Measurements from ENCODE around the gene NTSR1.
"Not testable (repeated sequence)": the region's sequence is repeated elsewhere in the genome, so short reads cannot be mapped to it uniquely, and the experiment has no call there.

Gene NTSR1

DNA sequence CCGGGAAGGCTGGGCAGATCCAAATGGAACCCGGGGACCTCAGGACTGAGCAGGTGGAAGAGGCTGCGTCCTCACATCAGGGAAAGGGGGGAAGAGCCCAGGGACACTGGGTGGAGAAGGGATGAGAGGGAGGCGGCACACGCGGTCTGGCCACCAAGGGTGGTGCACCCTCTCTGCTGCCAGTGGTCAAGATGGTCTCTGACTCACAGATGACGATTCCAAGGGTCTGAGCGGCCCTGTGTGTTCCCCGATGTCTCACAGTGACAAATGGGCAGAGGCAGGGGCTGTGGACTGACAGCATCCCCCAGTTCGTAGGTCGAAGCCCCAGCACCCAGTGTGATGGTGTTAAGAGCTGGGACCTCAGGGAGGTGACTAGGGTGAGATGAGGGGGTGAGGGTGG, 34.3 kb upstream of the NTSR1 start:
- DNase-seq (ENCODE audit: low read depth), result no peak

DNA sequence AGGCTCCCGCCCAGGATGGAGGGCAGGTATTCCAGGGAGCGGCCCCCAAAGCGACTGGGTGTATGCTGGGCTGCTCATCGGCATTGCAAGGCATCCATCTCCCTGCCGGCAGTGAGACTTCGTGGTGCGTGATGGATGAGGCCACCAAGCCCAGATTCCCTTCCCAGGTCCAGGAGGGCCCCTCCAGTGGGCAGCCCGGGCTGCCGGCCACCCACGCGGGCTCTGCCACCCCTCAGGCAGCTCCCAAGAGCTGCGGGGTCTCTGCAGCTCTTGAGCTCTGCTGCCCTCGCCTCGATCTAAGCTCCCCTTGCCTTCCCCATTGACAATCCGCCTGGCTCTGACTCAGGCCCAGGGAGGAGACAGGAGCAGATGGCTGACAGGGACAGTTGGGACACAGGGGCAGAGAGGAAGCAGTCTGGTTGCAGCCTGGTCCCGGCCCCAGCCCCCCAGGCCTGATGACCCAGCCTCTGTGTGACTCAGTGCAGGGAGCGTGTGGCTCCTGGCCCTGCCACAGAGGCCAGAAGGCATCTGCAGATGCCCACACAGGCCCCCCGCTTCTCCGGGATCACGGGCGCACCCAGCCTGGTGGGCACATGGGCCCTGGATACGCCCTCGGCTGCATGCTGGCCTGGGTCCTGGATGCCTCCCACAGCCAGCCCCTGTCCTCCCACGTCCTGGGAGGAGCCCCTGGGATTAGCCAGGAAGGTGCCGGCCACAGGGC, 33.3 kb upstream of the NTSR1 start:
- no peak for DNase-seq (ENCODE audit: low read depth)

DNA sequence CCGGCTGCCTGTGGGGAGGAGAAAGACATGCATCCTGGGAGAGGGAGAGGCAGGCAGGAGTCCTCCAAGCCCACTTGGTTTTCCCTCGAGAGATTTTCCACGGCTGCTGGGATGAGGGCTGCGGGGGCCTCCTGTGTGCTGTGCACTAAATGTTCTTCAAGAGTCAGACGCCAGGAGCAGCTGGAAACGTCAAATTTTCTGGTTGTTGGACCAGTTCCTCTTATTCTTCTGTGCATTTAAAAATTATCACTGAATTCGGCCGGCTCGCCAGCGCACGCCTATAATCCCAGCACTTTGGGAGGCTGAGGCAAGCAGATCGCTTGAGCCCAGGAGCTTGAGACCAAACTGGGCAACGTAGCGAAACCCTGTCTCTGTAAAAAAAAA, 32.8 kb upstream of the NTSR1 start:
- DNase-seq (ENCODE audit: low read depth), result no peak

DNA sequence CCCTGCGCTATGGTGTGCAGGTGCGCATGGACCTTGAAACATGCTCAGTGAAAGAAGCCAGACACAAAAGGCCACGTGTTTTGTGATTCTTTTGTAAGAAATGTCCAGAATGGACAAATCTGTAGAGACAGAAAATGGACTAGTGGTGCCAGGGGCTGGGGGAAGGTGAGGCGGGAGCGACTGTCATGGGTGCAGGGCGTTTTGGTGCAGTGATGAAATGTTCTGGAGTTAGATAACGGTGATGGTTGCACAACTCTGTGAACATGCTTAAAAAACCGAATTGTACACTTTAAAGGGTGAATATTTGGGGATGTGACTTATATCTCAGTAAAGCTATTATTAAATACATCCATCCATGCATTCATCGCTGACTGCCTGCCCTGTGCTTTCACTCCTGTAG, 31.7 kb upstream of the NTSR1 start:
- DNase-seq (ENCODE audit: low read depth), result no peak

DNA sequence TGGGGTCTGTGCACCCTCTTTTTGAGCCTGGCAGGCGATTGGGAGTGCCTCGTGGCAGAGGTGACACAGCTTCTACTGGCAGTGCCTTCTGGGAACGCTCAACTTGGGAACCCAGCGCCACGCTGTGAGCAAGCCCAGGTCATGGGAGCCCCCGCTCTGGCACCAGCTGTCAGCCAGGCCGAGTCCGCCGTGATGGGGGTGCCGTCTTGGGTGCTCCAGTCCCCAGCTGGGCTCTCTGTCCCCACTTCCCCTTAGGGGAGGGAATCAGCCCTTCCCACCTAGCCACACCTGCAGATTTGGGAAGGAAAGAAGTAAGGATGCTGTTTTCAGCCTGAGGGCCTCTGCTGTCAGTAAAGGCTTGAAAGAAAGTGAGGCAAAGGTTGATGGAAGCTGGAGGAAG, 31.0 kb upstream of the NTSR1 start:
- no peak for DNase-seq (ENCODE audit: low read depth)

DNA sequence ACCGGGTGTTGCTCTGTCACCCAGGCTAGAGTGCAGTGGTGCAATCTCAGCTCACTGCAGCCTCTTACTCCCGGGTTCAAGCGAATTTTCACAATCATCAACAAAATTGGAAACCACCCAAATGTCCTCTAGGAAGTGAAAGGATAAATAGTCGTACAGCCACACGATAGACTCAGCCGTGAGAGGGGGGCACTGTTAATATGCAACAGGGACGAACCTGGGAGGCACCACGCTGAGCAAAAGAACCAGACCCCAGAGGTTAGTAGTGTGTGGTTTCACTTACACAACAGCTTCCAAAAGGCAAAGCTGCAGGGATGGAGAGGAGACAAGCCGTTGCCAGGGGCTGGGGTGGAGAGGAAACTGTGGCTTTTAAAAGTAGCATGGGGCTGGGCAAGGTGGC, 30.1 kb upstream of the NTSR1 start:
- no peak for DNase-seq (ENCODE audit: low read depth)

DNA sequence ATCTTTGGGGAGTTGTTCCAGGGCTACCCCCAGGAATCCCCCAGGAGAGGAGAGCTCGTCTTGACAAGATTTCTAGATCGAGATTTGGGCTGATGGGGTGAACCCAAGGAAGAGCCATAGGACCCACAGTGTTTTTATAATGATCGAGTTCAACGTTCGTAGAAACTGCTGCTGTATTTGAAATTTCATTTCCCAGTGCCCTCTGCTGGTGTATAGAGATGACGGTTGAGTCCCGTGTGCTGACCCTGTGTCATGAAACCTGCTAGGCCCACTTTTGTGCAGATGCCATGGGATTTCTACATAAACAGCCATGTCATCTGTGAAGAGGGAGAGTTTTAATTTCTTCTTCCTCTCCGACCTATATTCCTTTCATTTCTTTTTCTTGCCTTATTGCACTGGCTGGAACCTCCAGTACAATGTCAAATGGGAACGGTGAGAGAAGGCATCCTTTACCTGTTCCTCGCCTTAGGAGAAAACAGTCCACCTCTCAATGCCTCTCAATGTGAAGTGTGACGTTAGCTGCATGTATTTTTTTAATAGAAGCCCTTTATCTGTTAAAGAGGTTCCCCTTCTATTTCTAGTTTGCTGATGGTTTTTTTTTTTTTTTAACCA, 28.6 kb upstream of the NTSR1 start:
- no peak for DNase-seq (ENCODE audit: low read depth)

DNA sequence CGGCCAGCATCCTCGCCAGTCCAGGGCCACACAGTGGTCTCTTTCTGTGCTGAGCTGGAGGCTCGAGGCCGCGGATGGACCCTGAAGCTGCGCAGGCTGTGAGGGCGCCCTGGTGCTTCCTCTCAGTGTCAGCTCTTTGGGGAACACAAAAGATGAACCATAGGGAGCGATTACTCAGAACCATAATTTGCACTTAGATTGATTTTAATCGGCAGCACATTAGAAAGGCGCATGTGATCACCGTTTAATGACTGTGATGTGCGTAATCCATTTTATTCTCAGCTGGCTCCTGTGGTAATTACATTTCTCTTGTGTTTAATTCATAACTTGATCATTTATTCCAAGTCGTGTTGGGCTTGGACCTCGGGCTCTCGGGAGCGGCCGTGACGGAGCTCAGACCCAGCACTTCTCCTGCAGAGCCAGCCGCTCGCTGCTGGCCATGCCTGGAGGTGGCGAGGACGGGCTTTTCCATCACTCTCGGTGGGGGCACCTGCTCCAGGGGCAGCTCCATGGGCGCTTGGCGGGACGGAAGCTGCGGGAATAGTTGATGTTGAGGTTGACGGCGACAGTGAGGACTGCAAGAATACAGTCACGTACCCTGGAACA, 25.6 kb upstream of the NTSR1 start:
- no peak for DNase-seq (ENCODE audit: low read depth)

DNA sequence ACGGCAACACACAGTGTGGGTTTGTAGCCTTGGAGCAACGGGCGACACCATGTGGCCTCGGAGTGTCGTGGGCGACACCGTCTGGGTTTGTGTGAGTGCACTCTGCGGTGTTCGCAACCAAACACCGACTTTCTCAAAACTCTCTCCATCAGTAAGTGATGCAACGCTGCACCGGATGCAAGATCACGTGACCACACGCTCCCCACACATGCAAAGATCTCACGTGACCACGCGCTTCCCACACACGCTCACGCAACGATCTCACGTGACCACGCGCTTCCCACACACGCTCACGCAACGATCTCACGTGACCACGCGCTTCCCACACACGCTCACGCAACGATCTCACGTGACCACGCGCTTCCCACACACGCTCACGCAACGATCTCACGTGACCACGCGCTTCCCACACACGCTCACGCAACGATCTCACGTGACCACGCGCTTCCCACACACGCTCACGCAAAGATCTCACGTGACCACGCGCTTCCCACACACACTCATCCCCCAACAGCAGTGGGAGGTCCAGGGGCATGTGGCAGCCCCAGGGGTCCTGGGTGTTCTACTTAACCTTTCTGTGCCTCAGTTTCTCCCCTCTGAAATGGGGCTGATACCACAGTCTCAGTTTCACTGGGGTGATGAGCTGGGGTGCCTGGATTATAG, 24.8 kb upstream of the NTSR1 start:
- not testable (repeated sequence) for DNase-seq (ENCODE audit: low read depth)

DNA sequence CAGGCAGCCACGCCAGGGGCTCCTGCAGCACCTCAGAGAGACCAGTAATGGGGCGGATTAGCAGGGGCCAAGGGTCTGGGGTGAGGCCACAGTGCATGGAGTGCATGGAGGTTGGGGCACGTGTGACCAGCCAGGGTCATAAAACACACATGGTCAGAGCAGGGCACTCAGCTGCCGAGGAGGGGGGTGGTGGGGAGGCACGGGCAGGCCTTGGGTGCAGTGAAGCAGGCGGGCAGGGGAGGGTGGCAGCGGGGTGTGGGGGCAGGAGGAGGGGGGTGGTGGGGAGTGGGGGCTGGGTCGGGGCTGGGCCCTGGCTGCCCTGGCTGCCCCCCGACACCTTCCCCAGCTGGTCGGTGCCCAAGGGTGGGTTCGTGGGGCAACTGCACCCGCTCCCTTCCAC, 23.7 kb upstream of the NTSR1 start:
- no peak for DNase-seq (ENCODE audit: low read depth)

DNA sequence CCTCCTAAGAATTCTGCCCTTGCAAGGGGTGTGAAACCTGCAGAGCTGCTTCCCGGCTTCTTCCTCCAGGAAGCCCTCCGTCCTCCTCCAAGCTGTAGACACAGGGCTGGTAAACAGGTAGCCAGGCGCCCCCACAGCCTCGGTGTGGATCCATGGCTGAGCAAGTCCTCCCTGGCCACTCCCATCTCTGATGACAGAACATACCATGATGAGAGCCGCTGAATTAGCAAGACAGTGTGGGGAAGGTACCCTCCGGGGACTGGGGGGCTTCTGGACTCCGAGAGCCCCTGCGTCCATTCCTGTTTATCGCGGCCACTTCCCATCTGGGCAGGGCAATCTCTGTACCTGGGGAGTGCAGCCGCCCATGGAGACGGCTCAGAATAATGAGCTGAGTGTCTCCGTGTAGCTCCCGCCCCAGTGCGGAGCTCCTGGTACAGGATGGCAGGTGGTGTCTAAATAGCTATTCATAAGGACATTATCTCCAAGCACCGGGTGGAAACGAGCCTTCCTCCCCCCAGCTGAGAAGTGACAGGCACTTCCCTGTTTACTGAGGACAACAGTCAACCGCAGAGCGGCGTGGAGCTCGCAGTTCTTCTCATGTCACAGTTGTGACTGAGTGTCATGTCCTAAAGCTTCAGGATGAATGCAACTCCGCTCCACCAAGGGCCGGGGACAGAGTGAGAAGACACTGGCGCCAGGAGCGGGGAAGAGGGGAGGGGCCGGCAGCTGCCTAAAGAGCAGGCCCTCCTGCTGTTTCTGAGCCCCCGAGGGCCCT, 22.7 kb upstream of the NTSR1 start:
- no peak for DNase-seq (ENCODE audit: low read depth)

DNA sequence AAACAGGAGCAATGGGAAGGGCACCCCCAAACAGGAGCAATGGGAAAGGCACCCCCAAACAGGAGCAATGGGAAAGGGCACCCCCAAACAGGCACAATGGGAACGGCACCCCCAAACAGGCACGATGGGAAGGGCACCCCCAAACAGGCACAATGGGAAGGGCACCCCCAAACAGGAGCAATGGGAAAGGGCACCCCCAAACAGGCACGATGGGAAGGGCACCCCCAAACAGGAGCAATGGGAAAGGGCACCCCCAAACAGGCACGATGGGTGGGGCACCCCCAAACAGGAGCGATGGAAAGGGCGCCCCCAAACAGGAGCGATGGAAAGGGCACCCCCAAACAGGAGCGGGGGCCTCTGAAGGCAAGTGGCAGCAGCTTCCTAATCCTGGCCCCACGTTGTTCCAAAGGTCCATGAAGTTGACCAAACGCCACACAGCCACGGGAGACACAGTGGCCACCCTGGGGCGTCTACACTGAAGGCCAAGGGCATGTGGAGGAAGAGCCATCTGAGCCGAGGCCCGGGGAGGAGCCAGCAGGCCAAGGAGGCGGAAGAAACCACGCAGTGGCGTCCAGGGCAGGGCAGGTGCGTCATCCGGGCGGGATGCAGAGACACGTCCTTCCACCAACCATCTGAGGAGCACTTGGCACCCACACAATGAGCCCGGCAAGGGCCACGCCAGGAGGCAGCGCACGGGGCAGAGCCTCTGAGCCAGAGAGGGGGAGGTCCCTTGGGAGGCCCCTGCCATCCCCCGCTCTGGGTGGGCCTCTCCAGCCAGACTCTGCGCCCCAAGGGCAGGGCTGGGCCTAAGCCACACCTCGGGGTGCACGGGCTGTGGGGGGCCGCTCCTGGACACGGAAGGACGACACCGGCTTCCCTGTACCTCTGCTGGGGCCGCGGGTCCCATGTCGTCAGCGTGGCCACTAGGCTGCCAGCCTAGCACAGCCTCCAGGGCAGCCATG, 21.5 kb upstream of the NTSR1 start:
- no peak for DNase-seq (ENCODE audit: low read depth)

DNA sequence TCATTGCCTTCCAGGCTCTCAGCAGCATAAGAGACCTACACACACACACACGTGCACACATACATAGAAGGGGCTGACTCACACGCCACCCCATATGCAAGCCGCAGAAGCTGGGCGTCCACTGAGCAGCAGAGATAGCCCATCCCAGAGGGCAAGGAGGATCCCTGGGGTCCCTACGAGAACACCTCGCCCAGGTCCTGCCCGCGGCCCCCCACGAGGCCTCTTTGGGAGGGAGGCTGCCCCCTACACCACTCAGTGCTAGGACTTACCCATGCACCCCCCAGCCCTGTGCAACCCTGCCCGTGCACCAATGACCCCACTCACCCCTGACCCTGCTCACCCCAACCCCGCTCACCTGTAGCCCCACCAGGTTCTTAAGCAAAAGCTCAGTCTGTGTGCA, 20.6 kb upstream of the NTSR1 start:
- DNase-seq (ENCODE audit: low read depth), result no peak

DNA sequence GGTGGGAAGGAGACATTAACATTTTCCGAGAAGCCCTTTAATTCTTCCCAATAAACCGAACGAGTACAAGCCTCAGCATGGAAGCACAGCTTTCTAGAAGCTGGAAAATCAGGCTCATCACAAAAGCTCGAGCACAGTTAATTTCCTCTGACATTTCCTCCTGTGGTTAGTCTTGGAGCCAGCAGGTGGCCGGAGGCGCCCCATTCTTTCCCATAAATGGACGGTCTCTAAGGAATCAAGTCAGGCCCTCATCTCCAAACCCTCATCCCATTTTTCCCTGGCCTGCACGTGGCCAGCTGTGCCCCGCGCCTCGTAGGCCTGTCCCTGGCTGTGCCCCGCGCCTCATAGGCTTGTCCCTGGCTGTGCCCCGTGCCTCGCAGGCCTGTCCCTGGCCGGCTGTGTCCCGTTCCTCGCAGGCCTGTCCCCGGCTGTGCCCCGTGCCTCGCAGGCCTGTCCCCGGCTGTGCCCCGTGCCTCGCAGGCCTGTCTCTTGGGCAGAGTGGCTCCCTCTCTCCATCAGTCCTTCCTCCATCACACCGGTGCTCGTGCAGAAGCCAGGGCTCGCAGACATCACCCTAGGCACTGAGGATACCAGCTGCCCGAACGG, 19.7 kb upstream of the NTSR1 start:
- DNase-seq (ENCODE audit: low read depth), result no peak

DNA sequence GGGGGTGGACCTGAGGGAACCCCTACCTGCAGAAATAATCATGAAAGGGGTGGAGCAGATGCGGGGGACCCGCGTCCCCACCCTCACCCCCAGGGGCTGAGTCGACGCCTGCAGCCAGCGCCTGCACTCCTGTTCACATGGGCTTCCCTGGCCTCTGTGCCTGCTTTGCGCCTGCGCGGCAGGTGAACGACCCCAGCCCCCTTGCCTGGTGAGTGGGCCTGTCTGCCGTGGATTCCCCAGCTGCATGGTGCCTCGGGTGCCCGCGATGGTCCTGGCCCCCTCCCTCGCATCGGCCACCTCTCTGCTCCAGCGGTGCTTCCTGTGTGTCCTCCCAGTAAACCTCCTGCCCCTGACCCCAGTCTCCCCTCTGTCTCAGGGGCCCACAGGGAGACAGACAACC, 18.8 kb upstream of the NTSR1 start:
- DNase-seq (ENCODE audit: low read depth), result no peak

DNA sequence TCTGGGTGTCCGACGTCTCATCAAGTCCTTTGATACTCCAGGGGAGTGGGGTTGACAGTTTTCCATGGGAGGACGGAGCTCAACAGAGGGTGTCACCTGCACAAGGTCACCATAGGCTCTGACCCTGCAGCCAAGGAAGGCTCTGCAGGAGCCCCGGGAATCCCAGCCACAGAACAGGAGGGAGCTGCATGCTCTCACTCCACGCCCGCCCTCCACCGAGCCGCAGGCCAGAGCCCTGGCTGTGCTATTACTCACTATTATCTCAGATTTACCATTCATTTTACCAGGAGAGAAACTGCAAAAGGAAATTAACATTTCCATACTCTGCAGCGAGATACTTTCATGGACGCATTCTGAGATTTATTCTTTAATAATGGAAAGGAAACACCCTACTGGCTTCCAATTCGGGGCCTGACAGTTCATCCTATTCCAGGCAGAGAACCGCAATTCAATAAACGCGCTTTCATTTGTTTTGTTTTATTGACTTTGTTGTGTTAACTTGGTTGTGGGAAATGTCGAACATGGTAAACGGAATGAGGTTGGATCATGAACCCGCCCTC, 18.3 kb upstream of the NTSR1 start:
- DNase-seq (ENCODE audit: low read depth), result no peak

DNA sequence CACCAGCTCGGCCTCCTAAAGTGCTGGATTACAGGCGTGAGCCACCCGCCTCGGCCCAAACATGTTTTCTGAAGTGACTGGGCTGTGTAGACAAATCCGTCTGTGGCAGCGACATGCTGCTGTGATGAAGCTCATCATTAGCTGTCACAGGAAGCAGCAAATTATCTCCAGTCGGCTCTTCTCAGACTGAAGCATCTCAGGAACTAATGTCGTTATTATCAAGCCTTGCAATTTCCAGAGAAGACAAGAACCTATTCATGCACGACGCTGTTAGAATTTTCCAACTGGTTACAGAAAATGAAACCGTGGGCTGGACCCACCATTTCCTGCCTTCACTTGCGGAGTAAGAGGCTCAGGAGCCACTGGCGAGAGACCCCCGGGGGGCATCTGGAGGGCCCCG, 17.1 kb upstream of the NTSR1 start:
- DNase-seq (ENCODE audit: low read depth), result no peak

DNA sequence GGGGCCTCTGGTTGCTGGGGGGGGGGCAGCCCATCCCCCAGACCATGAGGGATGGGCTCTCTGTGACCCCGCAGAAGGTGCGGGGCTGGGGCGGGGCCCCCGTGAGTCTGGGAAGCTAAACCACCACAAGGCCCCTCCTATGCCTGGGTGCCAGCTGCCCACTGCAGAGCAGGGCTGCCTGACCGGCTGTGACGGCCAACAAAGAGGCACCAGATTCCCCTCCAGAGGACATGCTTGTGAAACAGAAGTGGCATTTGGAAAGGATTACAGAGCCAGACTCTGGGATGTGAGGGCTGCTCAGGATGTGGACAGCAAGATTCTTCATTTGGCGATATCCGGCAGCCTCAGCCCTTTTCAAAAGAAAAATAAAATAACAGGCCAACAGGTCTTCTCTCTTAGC, 16.5 kb upstream of the NTSR1 start:
- no peak for DNase-seq (ENCODE audit: low read depth)

DNA sequence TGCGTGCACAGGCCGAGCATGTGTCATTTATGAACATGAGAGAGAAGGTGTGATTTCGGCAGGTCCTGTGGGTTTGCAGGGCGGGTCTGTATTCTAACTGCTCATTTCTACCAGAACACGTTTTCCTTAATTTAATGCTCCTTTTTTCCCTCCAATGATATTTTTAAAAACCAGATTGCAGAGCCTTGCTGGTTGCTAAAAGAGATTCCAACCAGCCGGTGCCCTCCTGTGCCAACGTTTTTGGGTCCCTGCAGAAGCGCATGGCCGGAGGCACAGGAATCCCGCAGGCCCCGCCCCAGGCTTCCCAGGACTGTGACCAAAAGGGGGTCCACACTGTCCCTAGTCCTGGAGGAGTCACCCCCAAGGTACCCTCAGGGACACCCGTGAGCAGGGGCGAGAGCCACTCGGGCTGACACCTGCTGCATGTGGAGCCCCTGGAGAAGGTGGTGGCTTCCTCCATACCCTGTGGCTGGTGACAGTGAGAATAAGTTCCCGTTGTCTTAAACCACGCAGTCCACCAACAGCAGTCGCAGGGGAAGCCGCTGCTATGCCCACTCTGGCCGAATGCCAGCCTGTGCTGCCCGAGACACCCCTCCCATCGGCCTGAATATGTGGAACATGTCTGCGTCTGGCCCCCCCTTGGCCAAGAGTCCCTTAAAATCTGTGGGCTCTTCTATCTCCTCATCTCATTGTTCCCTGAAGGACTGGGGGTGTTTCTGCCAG, 15.7 kb upstream of the NTSR1 start:
- DNase-seq (ENCODE audit: low read depth), result no peak

DNA sequence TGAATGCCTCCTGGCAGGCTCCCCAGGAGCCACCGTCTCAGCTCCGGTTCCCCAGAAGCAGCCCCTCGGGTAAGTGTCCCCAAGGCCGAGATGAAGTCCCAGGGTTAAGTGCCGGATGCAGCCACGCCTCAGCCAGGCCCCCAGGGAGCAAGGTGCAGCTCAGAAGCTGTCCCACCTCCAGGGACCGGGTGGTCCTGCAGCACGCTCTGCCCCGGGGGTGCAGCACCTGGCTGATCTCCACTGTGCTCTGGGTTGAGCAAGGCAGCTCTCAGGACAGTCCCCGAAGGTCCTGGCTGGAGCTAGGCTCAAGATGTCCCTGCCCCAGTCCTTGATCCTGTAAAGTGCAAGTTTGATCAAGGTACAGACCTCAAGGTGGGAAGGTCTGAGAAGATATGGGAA, 15.1 kb upstream of the NTSR1 start:
- no peak for DNase-seq (ENCODE audit: low read depth)

All from activated gamma-delta T cell treated with anti-CD3 and anti-CD28 coated beads, Interleukin-2, amount 50 U/mL, for 16 hours (primary cell).